OCI-LY7 (cell line): Measurements from ENCODE around the gene UNC79. TPM values are rescaled to one million over a fixed set of nuclear protein-coding genes. Genes with fewer than 3 reads are reported as not detected.
"Not testable (repeated sequence)": the region's sequence is repeated elsewhere in the genome, so short reads cannot be mapped to it uniquely, and the experiment has no call there.

Experiments
- BruUV-seq: library from RNA; stranded (reverse); fragments of 400-500 nt; replicated peaks from 2 replicates; lab custom pipeline; 2021; lab: Mats Ljungman, UMichigan
- CTCF ChIA-PET: fragments of 300-600 bp; sonication (Branson Sonifier 250); formaldehyde crosslinking; loops from one replicate; lab custom pipeline; 2022; ENCODE audit warnings: antibody characterized with exemption; ENCODE audit not compliant: unreplicated experiment; lab: Charles Lee
- POLR2A ChIA-PET: fragments of 300-600 bp; sonication (Branson Sonifier 250); formaldehyde crosslinking; loops from one replicate; lab custom pipeline; 2022; ENCODE audit warnings: antibody characterized with exemption; lab: Charles Lee
- DNase-seq: peaks from one replicate; pipeline ENCODE4 v3.0.0-alpha.2; 2015; ENCODE audit warnings: low spot score
- H2AFZ ChIP-seq: fragments of 200-600 bp; sonication (generic), shearing (Covaris generic); 2 replicates; pipeline ENCODE4 v1.6.1; 2014; ENCODE audit warnings: mild to moderate bottlenecking, antibody characterized with exemption, low read length, moderate library complexity
- H3K27ac ChIP-seq: fragments of 200-600 bp; sonication (generic); 2 replicates; pipeline ENCODE4 v1.5.1; 2014; ENCODE audit warnings: mixed run types, low read depth, mild to moderate bottlenecking, moderate library complexity, low read length, inconsistent platforms; ENCODE audit not compliant: poor library complexity, severe bottlenecking
- H3K36me3 ChIP-seq: fragments of 200-600 bp; sonication (generic); 2 replicates; pipeline ENCODE4 v1.6.1; 2014; ENCODE audit warnings: mild to moderate bottlenecking, antibody characterized with exemption, low read length, moderate library complexity, mixed read lengths; ENCODE audit not compliant: insufficient read depth
- H3K4me1 ChIP-seq: fragments of 200-600 bp; sonication (generic); 2 replicates; pipeline ENCODE4 v1.5.1; 2014; ENCODE audit warnings: mild to moderate bottlenecking, low read length; ENCODE audit not compliant: insufficient read depth, poor library complexity, severe bottlenecking
- H3K4me2 ChIP-seq: fragments of 200-600 bp; sonication (generic); 2 replicates; pipeline ENCODE4 v1.6.1; 2014; ENCODE audit warnings: mild to moderate bottlenecking, low read length
- H3K4me3 ChIP-seq: fragments of 200-600 bp; sonication (generic); 2 replicates; pipeline ENCODE4 v1.5.1; 2014; ENCODE audit warnings: mild to moderate bottlenecking, low read depth, low read length; ENCODE audit not compliant: poor library complexity, severe bottlenecking
- H3K79me2 ChIP-seq: fragments of 200-600 bp; sonication (generic); 2 replicates; pipeline ENCODE4 v1.6.1; 2016; ENCODE audit warnings: low read depth, mild to moderate bottlenecking, low read length, moderate library complexity, mixed read lengths; ENCODE audit not compliant: insufficient read depth
- H3K9me2 ChIP-seq: fragments of 200-600 bp; sonication (generic); 2 replicates; pipeline ENCODE4 v1.6.1; 2016; ENCODE audit warnings: mild to moderate bottlenecking, low read length, mixed read lengths; ENCODE audit not compliant: insufficient read depth
- H3K9me3 ChIP-seq: fragments of 200-600 bp; sonication (generic); 2 replicates; pipeline ENCODE4 v1.6.1; 2014; ENCODE audit warnings: mild to moderate bottlenecking, mixed run types, low read length, mixed read lengths
- H4K20me1 ChIP-seq: fragments of 200-600 bp; sonication (generic); 2 replicates; pipeline ENCODE4 v1.6.1; 2014; ENCODE audit warnings: mild to moderate bottlenecking, antibody characterized with exemption, low read length, moderate library complexity, mixed read lengths; ENCODE audit not compliant: insufficient read depth
- EZH2phosphoT487 ChIP-seq: fragments of 200-600 bp; sonication (generic); IDR thresholded peaks from 2 replicates; pipeline ENCODE4 v1.6.1; 2018; ENCODE audit warnings: low read depth, borderline replicate concordance, mild to moderate bottlenecking, mixed run types, antibody characterized with exemption, low read length, moderate library complexity, mixed read lengths
- intact Hi-C: fragments of 100-400 bp; cut with micrococcal nuclease; formaldehyde crosslinking; loops from one replicate; pipeline ENCODE4 v1.10.0; 2022; ENCODE audit not compliant: unreplicated experiment
- total RNA-seq, 2 experiments: library from RNA; depleted of rRNA in 1 of 2; stranded (reverse); fragments of >200 nt in 1 of 2; shearing (Covaris generic) in 1 of 2; gene quantifications; 2 replicates each; pipeline ENCODE4 v1.2.3, GENCODE V29; 2014 to 2022
- TF ChIP-seq, protein P1 (sequence below): fragments of 200-600 bp; sonication (generic); conservative IDR thresholded peaks from 2 replicates; pipeline ENCODE4 v1.5.1; 2014; ENCODE audit warnings: mild to moderate bottlenecking, antibody characterized with exemption, low read length, moderate library complexity, mixed read lengths

UNC79 gene
- total RNA-seq, 2 experiments from 2014 or later: 0.17 to 0.19 TPM

- ChIA-PET POLR2A (no interaction called here), CTCF (no interaction called here)
- Histone ChIP-seq H2AFZ (no peak overlapping the region), H3K4me2 (no peak overlapping the region), H4K20me1 (no peaks in the 10 kb centered on the region), H3K9me2 (no peaks in the 10 kb centered on the region), H3K36me3 (no peaks in the 10 kb centered on the region), H3K4me3 (no peak overlapping the region), H3K79me2 (no peaks in the 10 kb centered on the region), H3K9me3 (peaks cover 36% of the 10 kb centered on the region; the same call in 1 of the 2 replicates), H3K27ac (no peak overlapping the region), H3K4me1 (no peaks in the 10 kb centered on the region)
- BruUV-seq: no TSS peak
- intact Hi-C loops: no loop called here
- no peak for TF ChIP-seq EZH2phosphoT487
- TF ChIP-seq, protein P1, sequence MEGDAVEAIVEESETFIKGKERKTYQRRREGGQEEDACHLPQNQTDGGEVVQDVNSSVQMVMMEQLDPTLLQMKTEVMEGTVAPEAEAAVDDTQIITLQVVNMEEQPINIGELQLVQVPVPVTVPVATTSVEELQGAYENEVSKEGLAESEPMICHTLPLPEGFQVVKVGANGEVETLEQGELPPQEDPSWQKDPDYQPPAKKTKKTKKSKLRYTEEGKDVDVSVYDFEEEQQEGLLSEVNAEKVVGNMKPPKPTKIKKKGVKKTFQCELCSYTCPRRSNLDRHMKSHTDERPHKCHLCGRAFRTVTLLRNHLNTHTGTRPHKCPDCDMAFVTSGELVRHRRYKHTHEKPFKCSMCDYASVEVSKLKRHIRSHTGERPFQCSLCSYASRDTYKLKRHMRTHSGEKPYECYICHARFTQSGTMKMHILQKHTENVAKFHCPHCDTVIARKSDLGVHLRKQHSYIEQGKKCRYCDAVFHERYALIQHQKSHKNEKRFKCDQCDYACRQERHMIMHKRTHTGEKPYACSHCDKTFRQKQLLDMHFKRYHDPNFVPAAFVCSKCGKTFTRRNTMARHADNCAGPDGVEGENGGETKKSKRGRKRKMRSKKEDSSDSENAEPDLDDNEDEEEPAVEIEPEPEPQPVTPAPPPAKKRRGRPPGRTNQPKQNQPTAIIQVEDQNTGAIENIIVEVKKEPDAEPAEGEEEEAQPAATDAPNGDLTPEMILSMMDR: no peak
- DNase-seq: no peak
Measured at GRCh38 chr14:93522221-93522620, 91.5 kb downstream of the UNC79 start.

- CTCF ChIA-PET: interaction anchor here (0.6 kb wide), 1 partner anchor 415 kb away, joined by 4 read pairs; no protein-coding TSS in a partner anchor
- not testable (repeated sequence) for H3K4me3 ChIP-seq
Measured at GRCh38 chr14:93525216-93525615, 94.5 kb downstream of the UNC79 start.

DNA sequence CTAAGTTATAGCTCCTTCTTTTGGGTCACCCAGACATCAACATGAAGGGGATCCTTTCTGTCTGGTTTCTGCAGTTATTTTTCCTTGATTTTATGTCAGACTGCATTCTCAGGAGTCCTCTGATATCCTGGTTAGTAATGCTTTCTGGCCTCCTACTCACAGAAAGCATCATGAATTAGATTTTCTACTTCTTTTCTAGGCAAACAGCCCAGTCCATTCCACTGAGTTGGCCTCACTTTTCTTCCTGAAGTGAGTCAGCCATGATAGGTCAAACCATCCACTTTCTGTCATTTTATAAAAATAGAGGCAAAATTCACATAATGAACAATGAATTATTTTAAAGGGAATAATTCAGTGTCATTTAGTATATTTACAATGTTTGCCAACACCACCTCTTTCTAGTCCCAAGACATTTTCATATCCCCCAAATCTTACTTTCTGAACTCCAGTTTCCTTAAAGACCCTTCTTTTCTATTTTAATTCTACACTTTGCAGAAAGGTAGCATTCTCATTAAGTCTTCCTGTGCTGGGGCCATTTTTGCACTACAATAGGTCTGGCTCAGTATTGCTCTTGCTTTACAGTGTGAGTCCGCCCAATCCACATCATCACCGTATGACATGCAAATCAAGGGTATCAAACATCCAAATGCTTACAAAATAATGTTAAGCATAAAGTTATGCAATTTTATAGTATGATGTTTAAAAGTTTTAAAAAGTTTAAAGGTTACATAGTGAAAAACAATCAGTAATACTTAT is 95.1 kb downstream of the UNC79 start:
- Histone ChIP-seq H3K79me2 (no peaks in the 10 kb centered on the region), H3K4me2 (no peak overlapping the region), H2AFZ (no peak overlapping the region), H3K4me3 (no peak overlapping the region), H3K4me1 (no peaks in the 10 kb centered on the region), H4K20me1 (no peaks in the 10 kb centered on the region), H3K9me3 (peaks cover 11% of the 10 kb centered on the region; the same call in 1 of the 2 replicates), H3K36me3 (no peaks in the 10 kb centered on the region), H3K27ac (no peak overlapping the region), H3K9me2 (no peaks in the 10 kb centered on the region)
- DNase-seq: no peak
- no peak for TF ChIP-seq EZH2phosphoT487
- TF ChIP-seq, protein P1: no peak
- CTCF ChIA-PET: no interaction called here
- intact Hi-C loops: no loop called here
- POLR2A ChIA-PET: interaction anchor here (1.1 kb wide), 1 partner anchor 9 kb away, joined by 3 read pairs; no protein-coding TSS in a partner anchor
- no TSS peak for BruUV-seq

More at GRCh38 chr14:93525216-93525615, 94.5 kb downstream of the UNC79 start:
- intact Hi-C loops, DNase-seq, H3K27ac ChIP-seq, H4K20me1 ChIP-seq, H3K4me2 ChIP-seq, H3K9me2 ChIP-seq, BruUV-seq, H3K79me2 ChIP-seq, H3K4me1 ChIP-seq, H2AFZ ChIP-seq, H3K36me3 ChIP-seq: not testable (repeated sequence)
- POLR2A ChIA-PET: interaction anchor here (1.1 kb wide), 1 partner anchor 10 kb away, joined by 3 read pairs; no protein-coding TSS in a partner anchor
- peaks cover 18% of the 10 kb centered on the region; the same call in 1 of the 2 replicates for H3K9me3 ChIP-seq
